A673 (cell line): Measurements from ENCODE around the gene CIAO2B.

ENCODE experiments used
- CTCF ChIP-seq: fragments of 300-800, 200-600 bp; sonication (generic); conservative IDR thresholded peaks from 2 replicates; pipeline ENCODE4 v1.5.1; 2017; ENCODE audit warnings: low read depth, mild to moderate bottlenecking, antibody characterized with exemption, low read length, moderate library complexity, mixed read lengths
- EZH2 ChIP-seq: fragments of 200-600 bp; sonication (generic); IDR thresholded peaks from 2 replicates; pipeline ENCODE4 v1.6.1; 2017; ENCODE audit warnings: borderline replicate concordance, low read depth, mild to moderate bottlenecking, mixed read lengths, antibody characterized with exemption, low read length; ENCODE audit not compliant: poor library complexity, severe bottlenecking

GRCh38 chr16:66926961-66927436 lies 7.2 kb downstream of the CIAO2B start:
- TF ChIP-seq CTCF, result no peak
- no peak for TF ChIP-seq EZH2
